Hippocampal formation (tissue), 2 donors: ENCODE results near the gene HNRNPU.
A peak's percentile ranks its signal among the peaks of the same experiment; 100 is the strongest.

Experiments
- DNase-seq, 2 donors: peaks; one replicate each; lab custom pipeline; 2025; lab: John Stamatoyannopoulos, UW

HNRNPU gene

DNA sequence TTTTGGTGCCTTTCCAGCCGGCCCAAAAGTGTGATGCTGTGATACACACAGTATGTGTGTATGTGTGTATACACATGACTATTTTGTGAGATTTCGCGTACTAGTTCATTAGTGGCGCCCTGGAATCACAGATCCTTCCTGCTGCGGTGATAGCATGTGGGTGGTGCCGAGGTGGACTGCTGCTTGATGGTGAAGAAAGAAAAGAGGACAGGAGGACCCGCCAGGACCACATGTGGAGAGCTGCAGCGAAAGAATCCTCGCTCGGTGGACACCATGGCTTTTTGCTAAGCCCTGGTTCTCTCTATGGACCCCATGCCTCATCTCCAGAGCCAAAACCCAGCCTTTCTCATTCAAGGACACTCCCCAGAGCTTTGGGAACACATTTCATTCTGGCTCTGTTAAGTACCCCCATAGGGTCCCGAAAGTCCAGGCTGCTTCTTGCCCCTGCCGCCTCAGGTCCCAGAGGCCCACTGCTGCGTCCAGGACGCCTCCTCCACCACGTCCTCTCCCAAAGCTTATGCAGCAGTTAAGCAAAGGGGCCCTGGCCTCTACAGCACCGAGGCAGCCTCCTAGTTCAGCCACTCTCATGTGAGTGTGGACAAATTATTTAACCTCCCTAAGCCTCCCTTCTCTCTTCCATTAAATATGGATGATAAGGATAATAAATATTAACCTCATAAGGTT lies 61.6 kb downstream of the HNRNPU start:
- DNase-seq = no peak

DNA sequence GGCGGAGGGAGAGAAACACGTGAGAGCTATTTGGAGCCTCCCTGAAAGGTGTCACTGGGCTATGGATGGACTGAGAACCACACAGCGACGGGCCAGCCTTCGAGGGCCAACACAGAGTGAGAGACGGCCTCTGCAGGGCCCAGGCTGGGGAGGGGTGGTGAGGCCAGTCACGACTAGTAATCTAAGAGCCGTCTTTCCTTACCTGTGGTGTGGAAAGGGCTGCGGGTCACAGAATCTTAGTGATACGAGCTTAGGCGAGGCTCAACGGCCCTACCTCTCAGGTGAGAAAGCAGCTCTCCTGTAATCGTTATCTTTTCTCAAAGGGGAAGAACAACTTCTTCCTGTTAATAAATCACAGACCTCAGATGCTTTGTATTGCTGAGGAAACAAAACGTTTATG lies 62.3 kb downstream of the HNRNPU start:
- no peak for DNase-seq

DNA sequence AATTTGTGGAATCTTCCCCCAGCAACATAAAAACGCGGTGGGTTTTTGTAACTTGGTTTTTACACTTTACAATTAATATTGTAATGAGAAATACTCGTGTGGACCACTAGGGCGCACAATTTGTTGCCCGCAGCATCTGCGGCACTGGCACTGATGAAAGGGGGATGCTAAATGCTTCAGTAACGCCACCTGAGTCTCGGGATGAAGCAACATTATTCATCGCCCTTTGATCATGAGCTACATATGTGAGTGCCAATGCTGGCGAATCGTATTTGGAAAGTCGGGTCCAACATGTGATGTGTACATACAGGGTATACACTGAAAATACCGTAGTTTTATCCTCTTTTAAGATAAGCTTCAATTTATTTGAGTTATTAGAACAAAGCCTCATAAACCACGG lies 63.1 kb downstream of the HNRNPU start:
- peak in 1 of 2 donors; percentile 17 for DNase-seq

DNA sequence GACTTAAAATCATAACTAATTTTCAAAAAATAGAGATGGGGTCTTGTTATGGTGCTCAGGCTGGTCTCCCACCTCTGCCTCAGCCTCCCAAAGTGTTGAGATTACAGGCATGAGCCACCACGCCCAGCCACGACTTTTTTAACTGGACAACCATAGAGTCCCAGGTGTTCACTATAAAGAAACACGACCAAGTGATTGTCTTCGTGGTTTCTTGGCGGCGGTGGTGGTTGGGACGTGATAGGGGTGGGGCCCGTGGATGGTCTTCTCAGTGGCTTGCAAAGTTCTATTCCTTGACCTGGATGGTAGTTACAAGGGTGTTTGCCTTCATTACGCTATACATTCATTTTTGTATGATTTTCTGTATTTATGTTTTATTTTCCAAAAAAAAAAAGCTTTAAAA lies 63.5 kb downstream of the HNRNPU start:
- DNase-seq = no peak
